BE2C (cell line): ENCODE results near the gene KIAA1958.

Experiments
- DNase-seq: peaks from one replicate; pipeline ENCODE4 v3.0.0-alpha.2; 2020
- H3K27me3 ChIP-seq: fragments of 250-450 bp; sonication (Bioruptor Pico); 2 replicates; pipeline ENCODE4 v1.5.1; 2020; ENCODE audit warnings: mild to moderate bottlenecking
- H3K36me3 ChIP-seq: fragments of 250-450 bp; sonication (Bioruptor Pico); 2 replicates; pipeline ENCODE4 v1.5.1; 2020; ENCODE audit warnings: mild to moderate bottlenecking
- H3K4me1 ChIP-seq: fragments of 250-450 bp; sonication (Bioruptor Pico); 2 replicates; pipeline ENCODE4 v1.5.1; 2020
- H3K4me3 ChIP-seq: 2 replicates; pipeline ENCODE4 v1.5.1; 2011; ENCODE audit warnings: low read depth, low read length
- H3K9me3 ChIP-seq: fragments of 250-450 bp; sonication (Bioruptor Pico); 2 replicates; pipeline ENCODE4 v1.5.1; 2020
- TF ChIP-seq, protein P1 (sequence below): IDR thresholded peaks from 2 replicates; pipeline ENCODE4 v1.5.1; 2012; ENCODE audit warnings: mild to moderate bottlenecking, low read depth, low read length

KIAA1958 gene

DNA sequence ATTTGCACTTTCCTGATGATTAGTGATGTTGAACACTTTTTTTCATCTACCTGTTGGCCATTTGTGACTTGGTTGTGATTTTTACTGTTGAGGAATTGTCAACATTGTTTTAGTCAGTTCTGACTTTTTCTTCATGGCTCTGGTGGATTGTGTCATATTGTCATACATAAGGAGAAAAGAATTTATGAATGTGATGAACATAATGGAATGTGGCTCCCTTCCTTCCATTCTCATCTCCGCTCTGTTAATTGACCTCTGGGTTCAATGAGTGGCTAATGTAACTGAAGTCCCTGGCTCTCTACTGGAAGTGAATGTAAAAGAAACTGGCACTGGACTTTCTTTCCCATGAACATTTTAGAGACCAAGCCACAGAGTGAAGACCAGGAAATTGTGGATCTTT, 49.2 kb downstream of the KIAA1958 start:
- no peak for DNase-seq
- Histone ChIP-seq H3K4me1 (no peaks in the 10 kb centered on the region), H3K27me3 (no peaks in the 10 kb centered on the region), H3K4me3 (no peak overlapping the region), H3K36me3 (peaks cover 2% of the 10 kb centered on the region; the same call in 1 of the 2 replicates), H3K9me3 (no peaks in the 10 kb centered on the region)
- TF ChIP-seq, protein P1, sequence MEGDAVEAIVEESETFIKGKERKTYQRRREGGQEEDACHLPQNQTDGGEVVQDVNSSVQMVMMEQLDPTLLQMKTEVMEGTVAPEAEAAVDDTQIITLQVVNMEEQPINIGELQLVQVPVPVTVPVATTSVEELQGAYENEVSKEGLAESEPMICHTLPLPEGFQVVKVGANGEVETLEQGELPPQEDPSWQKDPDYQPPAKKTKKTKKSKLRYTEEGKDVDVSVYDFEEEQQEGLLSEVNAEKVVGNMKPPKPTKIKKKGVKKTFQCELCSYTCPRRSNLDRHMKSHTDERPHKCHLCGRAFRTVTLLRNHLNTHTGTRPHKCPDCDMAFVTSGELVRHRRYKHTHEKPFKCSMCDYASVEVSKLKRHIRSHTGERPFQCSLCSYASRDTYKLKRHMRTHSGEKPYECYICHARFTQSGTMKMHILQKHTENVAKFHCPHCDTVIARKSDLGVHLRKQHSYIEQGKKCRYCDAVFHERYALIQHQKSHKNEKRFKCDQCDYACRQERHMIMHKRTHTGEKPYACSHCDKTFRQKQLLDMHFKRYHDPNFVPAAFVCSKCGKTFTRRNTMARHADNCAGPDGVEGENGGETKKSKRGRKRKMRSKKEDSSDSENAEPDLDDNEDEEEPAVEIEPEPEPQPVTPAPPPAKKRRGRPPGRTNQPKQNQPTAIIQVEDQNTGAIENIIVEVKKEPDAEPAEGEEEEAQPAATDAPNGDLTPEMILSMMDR, result no peak

DNA sequence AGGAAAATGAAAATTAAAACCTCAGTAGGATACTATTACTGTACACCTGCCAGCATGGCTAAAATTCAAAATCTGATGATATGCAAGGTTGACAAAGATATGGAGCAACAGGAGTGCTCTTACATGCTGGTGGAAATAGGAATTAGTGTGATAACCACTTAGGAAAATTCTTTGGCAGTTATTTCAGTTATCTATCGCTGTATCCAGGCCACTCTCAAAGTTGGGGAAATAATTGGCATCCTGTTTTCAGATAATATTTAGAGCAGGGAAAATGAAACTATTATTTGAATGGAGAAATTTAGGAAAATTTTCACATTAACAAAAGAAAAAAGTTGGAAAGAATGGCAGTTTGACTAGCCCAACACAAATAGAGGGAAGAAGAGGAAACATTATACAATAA, 50.9 kb downstream of the KIAA1958 start:
- Histone ChIP-seq H3K4me3 (no peak overlapping the region), H3K4me1 (no peaks in the 10 kb centered on the region), H3K36me3 (peaks cover 2% of the 10 kb centered on the region; the same call in 1 of the 2 replicates), H3K27me3 (no peaks in the 10 kb centered on the region), H3K9me3 (no peaks in the 10 kb centered on the region)
- TF ChIP-seq, protein P1, result no peak
- DNase-seq, result no peak

DNA sequence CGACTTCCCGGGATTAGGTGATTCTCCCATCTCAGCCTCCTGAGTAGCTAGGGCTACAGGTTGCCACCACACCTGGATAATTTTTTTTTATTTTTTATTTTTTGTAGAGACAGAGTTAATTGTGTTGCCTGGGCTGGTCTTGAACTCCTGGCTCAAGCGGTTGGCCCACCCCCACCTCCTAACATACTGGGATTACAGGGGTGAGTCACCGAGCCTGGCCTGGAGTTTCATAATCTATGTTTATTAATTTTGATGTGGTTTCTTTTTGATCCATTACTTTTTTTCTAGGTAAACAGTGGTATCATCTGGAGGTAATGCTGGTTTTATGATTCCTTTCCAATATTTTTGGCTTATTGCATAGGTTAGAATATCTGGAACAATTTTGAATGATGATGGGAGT, 54.2 kb downstream of the KIAA1958 start:
- TF ChIP-seq, protein P1, result no peak
- no peak for DNase-seq
- H3K4me3 ChIP-seq, result no peak overlapping the region

DNA sequence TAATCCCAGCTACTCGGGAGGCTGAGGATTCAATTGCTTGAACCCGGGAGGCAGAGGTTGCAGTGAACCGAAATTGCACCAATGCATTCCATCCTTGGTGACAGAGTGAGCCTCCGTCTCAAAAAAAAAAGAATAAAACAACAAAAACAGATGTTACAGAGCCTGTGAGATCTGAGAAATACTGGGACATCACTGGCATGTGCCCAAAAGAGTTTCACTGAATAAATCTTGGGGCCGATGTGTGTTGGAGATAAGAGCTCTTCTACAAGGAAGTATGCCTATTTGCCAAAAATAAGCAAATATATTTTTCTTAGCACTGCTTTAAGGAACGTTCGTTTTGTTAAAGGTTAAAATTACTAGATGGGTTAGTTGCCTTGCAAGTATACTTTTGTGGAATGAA, 55.1 kb downstream of the KIAA1958 start:
- Histone ChIP-seq H3K4me1 (no peaks in the 10 kb centered on the region), H3K36me3 (no peaks in the 10 kb centered on the region), H3K27me3 (no peaks in the 10 kb centered on the region), H3K9me3 (no peaks in the 10 kb centered on the region), H3K4me3 (no peak overlapping the region)
- DNase-seq, result no peak
- TF ChIP-seq, protein P1, result no peak

More for the DNA sequence above, 54.2 kb downstream of the KIAA1958 start:
- H3K27me3 ChIP-seq, result no peaks in the 10 kb centered on the region
- no peaks in the 10 kb centered on the region for H3K4me1 ChIP-seq
- no peaks in the 10 kb centered on the region for H3K9me3 ChIP-seq
- no peaks in the 10 kb centered on the region for H3K36me3 ChIP-seq

DNA sequence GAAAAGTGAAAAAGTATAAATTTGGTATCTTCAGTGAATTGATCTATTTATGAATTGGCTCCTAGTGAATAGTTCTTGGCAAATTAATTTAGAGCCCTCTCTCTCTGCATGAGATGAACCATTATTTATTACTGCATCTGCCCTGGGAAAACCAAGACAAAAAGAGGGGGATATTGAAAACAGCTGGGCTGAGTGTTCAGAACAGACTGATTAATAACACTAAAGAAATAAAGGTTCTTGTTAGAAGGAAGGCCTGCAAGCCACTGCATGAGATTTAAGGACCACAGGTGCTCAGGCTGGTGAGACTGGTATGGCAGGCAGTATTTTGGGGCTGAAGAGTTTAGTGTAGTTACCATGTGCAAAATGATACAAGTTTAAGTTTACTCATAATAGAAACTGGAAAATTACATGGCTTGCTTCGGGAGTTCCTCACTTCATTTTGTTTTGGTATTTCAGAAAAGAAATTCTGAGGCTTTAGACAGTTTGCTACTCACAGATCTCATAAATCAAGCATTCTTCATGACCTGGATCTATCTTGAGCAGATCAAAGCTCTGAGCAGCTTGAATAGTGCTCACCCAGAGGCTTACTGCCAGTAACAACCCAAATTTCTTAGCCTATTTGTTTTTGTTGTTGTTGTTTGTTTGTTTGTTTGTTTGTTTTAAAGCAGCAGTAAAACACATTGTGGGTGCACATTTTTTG, 56.1 kb downstream of the KIAA1958 start:
- H3K4me1 ChIP-seq, result no peaks in the 10 kb centered on the region
- TF ChIP-seq, protein P1, result no peak
- H3K36me3 ChIP-seq, result no peaks in the 10 kb centered on the region
- no peak overlapping the region for H3K4me3 ChIP-seq
- H3K27me3 ChIP-seq, result no peaks in the 10 kb centered on the region
- H3K9me3 ChIP-seq, result no peaks in the 10 kb centered on the region
- no peak for DNase-seq

DNA sequence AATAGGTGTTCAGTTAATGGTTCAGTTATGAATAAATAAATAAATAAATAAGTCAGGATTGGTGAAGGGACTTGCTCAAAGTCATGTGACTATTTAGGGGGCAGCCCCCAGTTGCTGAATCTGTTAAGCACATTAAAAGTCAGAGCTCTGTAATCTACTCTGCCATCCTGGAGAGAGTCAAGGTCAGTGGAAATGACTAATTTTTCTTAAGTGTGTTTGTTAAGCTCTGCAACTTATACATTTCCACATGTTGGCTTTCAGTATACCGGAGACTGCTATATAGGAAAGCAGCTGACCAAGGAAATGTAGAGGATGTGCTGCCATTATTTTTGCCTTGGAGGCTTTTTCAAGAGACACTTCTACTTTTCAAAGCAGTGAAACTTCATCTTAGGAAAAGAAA, 57.9 kb downstream of the KIAA1958 start:
- DNase-seq, result no peak
- no peaks in the 10 kb centered on the region for H3K4me1 ChIP-seq
- H3K9me3 ChIP-seq, result no peaks in the 10 kb centered on the region
- no peaks in the 10 kb centered on the region for H3K36me3 ChIP-seq
- no peaks in the 10 kb centered on the region for H3K27me3 ChIP-seq
- TF ChIP-seq, protein P1, result no peak
- H3K4me3 ChIP-seq, result no peak overlapping the region
